Endothelial cell of umbilical vein (primary cell): ENCODE measurements around the gene SMIM14. TPM values are rescaled to one million over a fixed set of nuclear protein-coding genes. Genes with fewer than 3 reads are reported as not detected.

Source experiments
- BruUV-seq: library from RNA; stranded (reverse); fragments of 400-500 nt; replicated peaks from 2 replicates; lab custom pipeline; 2021; lab: Mats Ljungman, UMichigan
- CTCF ChIA-PET: fragments of 300-600, 350-600 bp; sonication (Branson Sonifier 250); formaldehyde crosslinking; loops from one replicate; lab custom pipeline; 2021; ENCODE audit warnings: antibody characterized with exemption, inconsistent platforms; lab: Charles Lee
- POLR2A ChIA-PET: fragments of 300-600, 350-600 bp; sonication (Branson Sonifier 250); formaldehyde crosslinking; loops from one replicate; lab custom pipeline; 2021; ENCODE audit warnings: antibody characterized with exemption, inconsistent platforms; lab: Charles Lee
- DNase-seq: peaks from one replicate; pipeline ENCODE4 v3.0.0-alpha.2; 2011; ENCODE audit warnings: low read depth, low spot score
- FAIRE-seq: peaks from 2 replicates; lab custom pipeline; 2011; peaks lifted over from hg19 to GRCh38; lab: Jason Lieb, UNC
- H2AFZ ChIP-seq: 2 replicates; pipeline ENCODE4 v1.6.0; 2012; ENCODE audit warnings: low read depth, low read length, control low read depth, inconsistent platforms
- H3K27ac ChIP-seq: 2 replicates; pipeline ENCODE4 v1.5.1; 2011; ENCODE audit warnings: low read depth, mild to moderate bottlenecking, control low read depth, low read length, moderate library complexity; ENCODE audit not compliant: insufficient read depth
- H3K27me3 ChIP-seq, 2 experiments: 2 replicates each; pipeline versions ENCODE4 v1.6.0 to v1.6.1; 2011; ENCODE audit warnings: low read length in 2 of 2, mixed read lengths in 1 of 2; ENCODE audit not compliant: control insufficient read depth in 2 of 2, insufficient read depth in 2 of 2
- H3K36me3 ChIP-seq, 2 experiments: 2 replicates in 1 of 2; 3 replicates in 1 of 2; pipeline ENCODE4 v1.5.1; 2011; ENCODE audit warnings: low read length in 2 of 2, mild to moderate bottlenecking in 1 of 2, moderate library complexity in 1 of 2; ENCODE audit not compliant: control insufficient read depth in 2 of 2, insufficient read depth in 2 of 2; ENCODE audit errors: extremely low read depth in 1 of 2
- H3K4me1 ChIP-seq: 3 replicates; pipeline ENCODE4 v1.5.1; 2011; ENCODE audit warnings: mild to moderate bottlenecking, low read length; ENCODE audit not compliant: control insufficient read depth, insufficient read depth; ENCODE audit errors: extremely low read depth
- H3K4me2 ChIP-seq: 2 replicates; pipeline ENCODE4 v1.6.1; 2011; ENCODE audit warnings: low read length, control low read depth, mixed read lengths; ENCODE audit not compliant: insufficient read depth
- H3K4me3 ChIP-seq, 3 experiments: fragments of 200-600 bp in 1 of 3; sonication (generic), shearing (Covaris generic) in 1 of 3; replicated peaks in 1 of 3; 2 replicates each; pipeline ENCODE4 v1.5.1; 2011 to 2016; ENCODE audit warnings: control low read depth in 3 of 3, low read length in 3 of 3, mild to moderate bottlenecking in 2 of 3, inconsistent platforms in 1 of 3, low read depth in 1 of 3, moderate library complexity in 1 of 3; ENCODE audit not compliant: insufficient read depth in 1 of 3
- H3K79me2 ChIP-seq: 2 replicates; pipeline ENCODE4 v1.6.0; 2012; ENCODE audit warnings: low read length, inconsistent platforms; ENCODE audit not compliant: control insufficient read depth, insufficient read depth
- H3K9ac ChIP-seq: replicated peaks from 2 replicates; pipeline ENCODE3; 2011; ENCODE audit warnings: low read length, control low read depth; ENCODE audit not compliant: insufficient read depth; ENCODE audit errors: extremely low read depth
- H3K9me1 ChIP-seq: replicated peaks from 3 replicates; pipeline ENCODE4 v1.6.0; 2011; ENCODE audit warnings: mild to moderate bottlenecking, low read length; ENCODE audit not compliant: control insufficient read depth, insufficient read depth; ENCODE audit errors: extremely low read depth
- H3K9me3 ChIP-seq: replicated peaks from 2 replicates; pipeline ENCODE4 v1.5.1; 2012; ENCODE audit warnings: low read length, inconsistent platforms; ENCODE audit not compliant: control insufficient read depth, insufficient read depth
- H4K20me1 ChIP-seq: replicated peaks from 2 replicates; pipeline ENCODE3; 2011; ENCODE audit warnings: mild to moderate bottlenecking, low read length; ENCODE audit not compliant: control insufficient read depth, insufficient read depth; ENCODE audit errors: extremely low read depth
- EZH2 ChIP-seq: IDR thresholded peaks from 2 replicates; pipeline ENCODE4 v1.6.1; 2012; ENCODE audit warnings: borderline replicate concordance, low read depth, mild to moderate bottlenecking, moderate library complexity, low read length, inconsistent platforms; ENCODE audit not compliant: severe bottlenecking
- FOS ChIP-seq: IDR thresholded peaks from 2 replicates; pipeline ENCODE4 v1.6.1; 2011; ENCODE audit warnings: mild to moderate bottlenecking, low read length, moderate library complexity, borderline replicate concordance; ENCODE audit not compliant: insufficient read depth
- GATA2 ChIP-seq: IDR thresholded peaks from 2 replicates; pipeline ENCODE4 v1.7.0; 2011; ENCODE audit warnings: low read depth, mild to moderate bottlenecking, moderate library complexity, mixed read lengths, low read length; ENCODE audit not compliant: insufficient read length, insufficient read depth
- JUN ChIP-seq: IDR thresholded peaks from 2 replicates; pipeline ENCODE4 v1.6.1; 2011; ENCODE audit warnings: borderline replicate concordance, low read depth; ENCODE audit not compliant: insufficient read length, insufficient read depth
- MAX ChIP-seq: IDR thresholded peaks from 2 replicates; pipeline ENCODE4 v1.6.1; 2011; ENCODE audit not compliant: insufficient read depth, insufficient read length
- MYC ChIP-seq: IDR thresholded peaks from one replicate; pipeline ENCODE4 v1.6.1; 2011; ENCODE audit warnings: mild to moderate bottlenecking, low read depth, low read length
- POLR2A ChIP-seq: IDR thresholded peaks from 2 replicates; pipeline ENCODE4 v1.6.1; 2012; ENCODE audit warnings: low read depth, mild to moderate bottlenecking, control low read depth, low read length
- POLR2AphosphoS5 ChIP-seq: IDR thresholded peaks from 2 replicates; pipeline ENCODE4 v1.6.1; 2012; ENCODE audit warnings: low read depth, mild to moderate bottlenecking, control low read depth, low read length, moderate library complexity; ENCODE audit not compliant: insufficient read depth
- dilution Hi-C: fragments of 300-500 bp; cut with MboI; formaldehyde crosslinking; loops from one replicate; pipeline ENCODE4 v1.15.0; 2019; ENCODE audit warnings: low sequenced_read_pairs; ENCODE audit not compliant: extremely low pct_ligation_motif_present
- intact Hi-C: fragments of 100-400 bp; cut with micrococcal nuclease; formaldehyde crosslinking; loops from one replicate; pipeline ENCODE4 v1.10.0; 2022
- polyA plus RNA-seq, 4 experiments: library from polyadenylated mRNA; depleted of rRNA in 3 of 4; stranded (reverse) in 3 of 4; unstranded in 1 of 4; fragments of >200 nt; gene quantifications; 2 replicates each; pipeline versions ENCODE4 v1.2.1 to v1.2.3, GENCODE V29; 2011 to 2012; ENCODE audit warnings: missing spikeins in 1 of 4
- total RNA-seq: library from RNA; stranded (reverse); gene quantifications from 2 replicates; pipeline ENCODE4 v1.2.3, GENCODE V29; 2021
- TF ChIP-seq, protein P1 (sequence below), 2 donors: IDR thresholded peaks; 1 replicate in 1 of 2; 2 replicates in 1 of 2; pipeline ENCODE4 v1.5.1; 2011; ENCODE audit warnings: low read length in 2 of 2, mild to moderate bottlenecking in 2 of 2, moderate library complexity in 2 of 2, control low read depth in 1 of 2, inconsistent platforms in 1 of 2, low read depth in 1 of 2; ENCODE audit not compliant: insufficient read depth in 1 of 2; ENCODE audit errors: extremely low read depth in 1 of 2

SMIM14 gene
- total and polyA plus RNA-seq, 2 donors (not counting 3 experiments of a cell fraction or from before 2014, with no cell fraction given): 12.3 to 15.4 TPM

- no peak overlapping the region for H3K4me2 ChIP-seq
- no peak overlapping the region for H3K27ac ChIP-seq
- no peaks in the 10 kb centered on the region for H3K27me3 ChIP-seq
- no TSS peak for BruUV-seq
- no peaks in the 10 kb centered on the region for H4K20me1 ChIP-seq
- no peaks in the 10 kb centered on the region for H3K79me2 ChIP-seq
- H2AFZ ChIP-seq: no peak overlapping the region
- no peaks in the 10 kb centered on the region for H3K9me3 ChIP-seq
- dilution Hi-C loops (no loop called here), intact Hi-C loops (no loop called here)
- FAIRE-seq (no peak), DNase-seq (no peak)
- CTCF ChIA-PET: interaction anchor here (1.2 kb wide), 2 partner anchors 9 to 19 kb away, joined by 3 to 5 read pairs; no protein-coding TSS in a partner anchor
- no peak overlapping the region for H3K9ac ChIP-seq
- no peaks in the 10 kb centered on the region for H3K9me1 ChIP-seq
- H3K4me3 ChIP-seq: no peak overlapping the region
- no peaks in the 10 kb centered on the region for H3K4me1 ChIP-seq
- TF ChIP-seq POLR2AphosphoS5 (no peak), MAX (no peak), GATA2 (no peak), MYC (no peak), EZH2 (no peak), JUN (no peak), FOS (no peak), POLR2A (no peak)
- TF ChIP-seq, protein P1, sequence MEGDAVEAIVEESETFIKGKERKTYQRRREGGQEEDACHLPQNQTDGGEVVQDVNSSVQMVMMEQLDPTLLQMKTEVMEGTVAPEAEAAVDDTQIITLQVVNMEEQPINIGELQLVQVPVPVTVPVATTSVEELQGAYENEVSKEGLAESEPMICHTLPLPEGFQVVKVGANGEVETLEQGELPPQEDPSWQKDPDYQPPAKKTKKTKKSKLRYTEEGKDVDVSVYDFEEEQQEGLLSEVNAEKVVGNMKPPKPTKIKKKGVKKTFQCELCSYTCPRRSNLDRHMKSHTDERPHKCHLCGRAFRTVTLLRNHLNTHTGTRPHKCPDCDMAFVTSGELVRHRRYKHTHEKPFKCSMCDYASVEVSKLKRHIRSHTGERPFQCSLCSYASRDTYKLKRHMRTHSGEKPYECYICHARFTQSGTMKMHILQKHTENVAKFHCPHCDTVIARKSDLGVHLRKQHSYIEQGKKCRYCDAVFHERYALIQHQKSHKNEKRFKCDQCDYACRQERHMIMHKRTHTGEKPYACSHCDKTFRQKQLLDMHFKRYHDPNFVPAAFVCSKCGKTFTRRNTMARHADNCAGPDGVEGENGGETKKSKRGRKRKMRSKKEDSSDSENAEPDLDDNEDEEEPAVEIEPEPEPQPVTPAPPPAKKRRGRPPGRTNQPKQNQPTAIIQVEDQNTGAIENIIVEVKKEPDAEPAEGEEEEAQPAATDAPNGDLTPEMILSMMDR (IDR thresholded peaks at IDR 0.05; ENCODE audit: extremely low read depth in 1 of 2, insufficient read depth in 1 of 2, low read depth in 1 of 2, low read length in 2 of 2): no peak
- no peaks in the 10 kb centered on the region for H3K36me3 ChIP-seq
- POLR2A ChIA-PET: interaction anchor here (1.1 to 1.3 kb wide), 2 partner anchors 15 to 17 kb away, joined by 3 to 6 read pairs; partner anchors contain the start of gene UGDH
These were observed 96.1 kb downstream of the SMIM14 start for GRCh38 chr4:39542611-39543012.
